Spleen (tissue), 7 donors: ENCODE results near the gene CSPG5.

Experiments used
- CTCF ChIP-seq, 11 experiments: fragments of 200-600 bp in 7 of 11; fragments of 450-650 bp in 4 of 11; sonication (generic) in 4 of 11; IDR thresholded peaks in 8 of 11; conservative IDR thresholded peaks in 3 of 11; 1 replicate in 7 of 11; 2 replicates in 4 of 11; pipeline versions ENCODE4 v1.4.0 to v1.8.0; 2016 to 2021; ENCODE audit warnings: antibody characterized with exemption in 11 of 11, inconsistent platforms in 4 of 11, mild to moderate bottlenecking in 1 of 11
- POLR2A ChIP-seq, 3 donors: fragments of 450-650 bp; IDR thresholded peaks; one replicate each; pipeline ENCODE4 v1.5.1; 2017; ENCODE audit warnings: antibody characterized with exemption in 3 of 3, mild to moderate bottlenecking in 1 of 3
- POLR2AphosphoS5 ChIP-seq, 3 donors: sonication (generic); formaldehyde crosslinking; IDR thresholded peaks; one replicate each; pipeline ENCODE4 v1.5.1; 2017; ENCODE audit warnings: antibody characterized with exemption in 3 of 3
- donor health status: DM: no; HTN: no; CAD: no; lungs with moderate emphysema.
- donor health status: DM: no; HTN: no; CAD: no.
- donor health status: DM: no; HTN: no; CAD: no.

DNA sequence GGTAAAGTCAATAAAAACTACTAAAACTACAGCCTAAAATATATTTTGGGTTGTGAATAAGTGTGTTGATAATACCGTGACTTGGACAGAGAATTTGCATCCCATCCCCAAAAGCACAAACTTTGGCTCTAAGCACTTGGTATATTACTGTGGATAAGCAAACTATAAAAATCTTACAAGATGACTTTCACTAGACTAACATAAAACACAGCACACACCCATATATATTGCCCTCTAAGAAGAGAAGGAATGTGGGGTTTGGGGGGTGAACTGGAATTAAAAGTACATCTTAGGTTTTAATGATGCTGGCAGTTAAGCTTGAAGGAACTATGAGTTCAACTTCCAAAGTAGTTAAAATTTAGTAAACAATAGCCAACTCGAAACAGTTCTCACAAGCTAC, 28.7 kb upstream of the CSPG5 start:
- TF ChIP-seq POLR2A (IDR thresholded peaks at IDR 0.05), result no peak
- TF ChIP-seq CTCF (IDR thresholded peaks at IDR 0.05 in 8 of 11, conservative IDR thresholded peaks at IDR 0.05 in 3 of 11), result no peak
- TF ChIP-seq POLR2AphosphoS5 (IDR thresholded peaks at IDR 0.05), result no peak
